IMR-90 (cell line): ENCODE data around the gene DENND10. TPM values are rescaled to one million over a fixed set of nuclear protein-coding genes. Genes with fewer than 3 reads are reported as not detected.

ENCODE experiments used
- ATAC-seq: fragments of 200-7000 bp; cut with Tn5 transposase; 2 replicates; pipeline ENCODE4 v1.9.1; 2020; ENCODE audit warnings: low read depth, mild to moderate bottlenecking, moderate library complexity
- BruUV-seq: library from RNA; stranded (reverse); fragments of 400-500 nt; replicated peaks from 2 replicates; lab custom pipeline; 2021; lab: Mats Ljungman, UMichigan
- CTCF ChIA-PET: fragments of 300-600 bp; formaldehyde crosslinking; extraction: SDS; loops from one replicate; lab custom pipeline; 2021; ENCODE audit warnings: antibody characterized with exemption; lab: Yijun Ruan, JAX
- POLR2A ChIA-PET: fragments of 300-600 bp; sonication (Branson Sonifier 250); formaldehyde crosslinking; loops from one replicate; lab custom pipeline; 2022; ENCODE audit warnings: antibody characterized with exemption; ENCODE audit not compliant: unreplicated experiment; lab: Charles Lee
- DNase-seq: peaks from one replicate; pipeline ENCODE4 v3.0.0; 2013
- H2AFZ ChIP-seq: replicated peaks from 2 replicates; pipeline ENCODE3; 2013; ENCODE audit warnings: low read length, mild to moderate bottlenecking; ENCODE audit not compliant: poor library complexity
- H2AK5ac ChIP-seq: 2 replicates; pipeline ENCODE4 v1.6.1; 2013; ENCODE audit warnings: low read depth, low read length, inconsistent platforms
- H2AK9ac ChIP-seq: replicated peaks from 2 replicates; pipeline ENCODE3; 2013; ENCODE audit warnings: mild to moderate bottlenecking, low read depth, low read length, moderate library complexity; ENCODE audit not compliant: poor library complexity
- H2BK120ac ChIP-seq: 2 replicates; pipeline ENCODE4 v1.6.1; 2013; ENCODE audit warnings: low read depth, low read length, inconsistent platforms
- H2BK15ac ChIP-seq: 3 replicates; pipeline ENCODE4 v1.6.1; 2013; ENCODE audit warnings: low read depth, low read length, inconsistent platforms
- H2BK20ac ChIP-seq: 2 replicates; pipeline ENCODE4 v1.6.1; 2013; ENCODE audit warnings: low read depth, mild to moderate bottlenecking, inconsistent platforms, low read length, moderate library complexity
- H2BK5ac ChIP-seq: 2 replicates; pipeline ENCODE4 v1.6.1; 2013; ENCODE audit warnings: mild to moderate bottlenecking, low read depth, low read length, inconsistent platforms; ENCODE audit not compliant: poor library complexity, severe bottlenecking
- H3K14ac ChIP-seq: replicated peaks from 2 replicates; pipeline ENCODE4 v1.6.1; 2013; ENCODE audit warnings: low read depth, low read length, inconsistent platforms
- H3K18ac ChIP-seq: 2 replicates; pipeline ENCODE4 v1.6.1; 2013; ENCODE audit warnings: low read depth, low read length, control low read depth
- H3K23ac ChIP-seq: 2 replicates; pipeline ENCODE4 v1.6.1; 2013; ENCODE audit warnings: low read depth, low read length, inconsistent platforms
- H3K27ac ChIP-seq: 2 replicates; pipeline ENCODE4 v1.5.1; 2013; ENCODE audit warnings: mild to moderate bottlenecking, control low read depth, low read length; ENCODE audit not compliant: insufficient read depth
- H3K27me3 ChIP-seq: 2 replicates; pipeline ENCODE4 v1.6.1; 2013; ENCODE audit warnings: low read length; ENCODE audit not compliant: control insufficient read depth, insufficient read depth
- H3K36me3 ChIP-seq: 2 replicates; pipeline ENCODE4 v1.6.1; 2013; ENCODE audit warnings: low read length, mixed read lengths; ENCODE audit not compliant: control insufficient read depth, insufficient read depth
- H3K4ac ChIP-seq: 2 replicates; pipeline ENCODE4 v1.6.1; 2013; ENCODE audit warnings: low read depth, low read length, inconsistent platforms
- H3K4me1 ChIP-seq: 2 replicates; pipeline ENCODE4 v1.6.1; 2013; ENCODE audit warnings: low read length, mixed read lengths; ENCODE audit not compliant: control insufficient read depth, insufficient read depth
- H3K4me2 ChIP-seq: 2 replicates; pipeline ENCODE4 v1.6.1; 2013; ENCODE audit warnings: low read depth, mild to moderate bottlenecking, control low read depth, low read length, moderate library complexity
- H3K4me3 ChIP-seq: 2 replicates; pipeline ENCODE4 v1.5.1; 2013; ENCODE audit warnings: low read depth, mild to moderate bottlenecking, control low read depth, low read length, moderate library complexity; ENCODE audit not compliant: insufficient read depth
- H3K56ac ChIP-seq: 2 replicates; pipeline ENCODE4 v1.6.1; 2013; ENCODE audit warnings: low read length, inconsistent platforms; ENCODE audit not compliant: insufficient read depth; ENCODE audit errors: extremely low read depth
- H3K79me1 ChIP-seq, 2 experiments: 2 replicates each; pipeline ENCODE4 v1.6.1; 2013; ENCODE audit warnings: low read length in 2 of 2, inconsistent platforms in 1 of 2, low read depth in 1 of 2
- H3K9ac ChIP-seq: 2 replicates; pipeline ENCODE4 v1.6.1; 2013; ENCODE audit warnings: low read depth, low read length, control low read depth
- H3K9me1 ChIP-seq: 2 replicates; pipeline ENCODE4 v1.6.1; 2013; ENCODE audit warnings: low read length, inconsistent platforms; ENCODE audit not compliant: insufficient read depth
- H3K9me3 ChIP-seq: 2 replicates; pipeline ENCODE4 v1.6.1; 2013; ENCODE audit warnings: low read length; ENCODE audit not compliant: control insufficient read depth, insufficient read depth
- H4K20me1 ChIP-seq: 2 replicates; pipeline ENCODE4 v1.6.1; 2013; ENCODE audit warnings: low read length, inconsistent platforms; ENCODE audit not compliant: insufficient read depth
- H4K5ac ChIP-seq: 2 replicates; pipeline ENCODE4 v1.6.1; 2013; ENCODE audit warnings: mild to moderate bottlenecking, low read depth, low read length, control low read depth
- H4K8ac ChIP-seq, 2 experiments: 2 replicates each; pipeline ENCODE4 v1.6.1; 2013; ENCODE audit warnings: low read depth in 2 of 2, low read length in 2 of 2, control low read depth in 1 of 2, inconsistent platforms in 1 of 2
- H4K91ac ChIP-seq: 2 replicates; pipeline ENCODE4 v1.6.1; 2013; ENCODE audit warnings: low read depth, low read length, inconsistent platforms; ENCODE audit not compliant: insufficient read depth
- CEBPB ChIP-seq: IDR thresholded peaks from 2 replicates; pipeline ENCODE4 v1.6.1; 2012; ENCODE audit warnings: low read depth, low read length, improper control_type of control experiment
- FOS ChIP-seq: fragments of 150-350 bp; IDR thresholded peaks from 2 replicates; pipeline ENCODE4 v1.6.1; 2016; ENCODE audit warnings: low read depth, low read length
- RAD21 ChIP-seq: IDR thresholded peaks from 2 replicates; pipeline ENCODE4 v1.6.1; 2012; ENCODE audit warnings: low read length, improper control_type of control experiment
- RFX5 ChIP-seq: IDR thresholded peaks from 2 replicates; pipeline ENCODE4 v1.8.0; 2012; ENCODE audit warnings: low read depth, mild to moderate bottlenecking, low read length, moderate library complexity
- SMC3 ChIP-seq: fragments of 150-350 bp; IDR thresholded peaks from 2 replicates; pipeline ENCODE4 v1.6.1; 2016; ENCODE audit warnings: low read depth, mild to moderate bottlenecking, antibody characterized with exemption, low read length, moderate library complexity
- WGBS, 2 experiments: methylation state at CpG; one replicate each; pipeline versions ENCODE4 v1.1.5 to v1.1.7; 2013; ENCODE audit warnings: missing lambda C conversion rate in 2 of 2; ENCODE audit not compliant: insufficient read length in 1 of 2; ENCODE audit errors: extremely low coverage in 2 of 2; 5-methylcytosine and 5-hydroxymethylcytosine counted together
- dilution Hi-C: fragments of 300-500 bp; cut with HindIII; formaldehyde crosslinking; loops from one replicate; pipeline ENCODE4 v1.14.3; 2018; ENCODE audit warnings: low sequenced_read_pairs; ENCODE audit not compliant: unreplicated experiment
- in situ Hi-C: fragments of 300-500 bp; cut with MboI; formaldehyde crosslinking; loops from 3 replicates; pipeline ENCODE4 v1.14.3; 2019; ENCODE audit warnings: low sequenced_read_pairs, inconsistent platforms, mixed read lengths
- intact Hi-C: fragments of 100-400 bp; cut with micrococcal nuclease; formaldehyde crosslinking; loops from 2 replicates; pipeline ENCODE4 v1.10.0; 2022
- polyA plus RNA-seq, 3 experiments: library from polyadenylated mRNA; depleted of rRNA; stranded (reverse); fragments of >200 nt; gene quantifications; 2 replicates each; pipeline ENCODE4 v1.2.3, GENCODE V29; 2012; ENCODE audit warnings: low replicate concordance in 1 of 3
- total RNA-seq: library from RNA; depleted of rRNA; stranded (reverse); fragments of >200 nt; gene quantifications from 2 replicates; pipeline ENCODE4 v1.2.3, GENCODE V29; 2012
- TF ChIP-seq, protein P1 (sequence below): fragments of 150-350 bp; IDR thresholded peaks from 2 replicates; pipeline ENCODE4 v1.6.1; 2017; ENCODE audit warnings: mild to moderate bottlenecking, antibody characterized with exemption, low read length, low read depth

Gene DENND10
- total and polyA plus RNA-seq, 2 of the 4 experiments (the other 2 are of a cell fraction), result 50.9 to 81.4 TPM

DNA sequence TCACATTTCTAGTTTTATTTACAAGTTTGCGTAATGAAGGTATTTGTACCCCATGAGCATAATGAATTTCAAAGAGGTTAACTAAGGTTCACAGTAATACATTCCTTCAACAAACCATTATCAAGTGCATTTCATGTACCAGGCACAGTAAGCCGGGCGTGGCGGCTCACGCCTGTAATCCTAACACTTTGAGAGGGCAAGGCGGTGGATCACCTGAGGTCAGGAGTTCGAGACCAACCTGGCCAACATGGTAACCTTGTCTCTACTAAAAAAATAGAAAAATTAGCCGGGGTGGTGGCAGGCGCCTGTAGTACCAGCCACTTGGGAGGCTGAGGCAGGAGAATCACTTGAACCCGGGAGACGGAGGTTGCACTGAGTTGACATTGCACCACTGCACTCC lies 19.0 kb upstream of the DENND10 start:
- DNase-seq (no peak), ATAC-seq (no peak)
- no peaks in the 10 kb centered on the region for H3K27me3 ChIP-seq
- no peak overlapping the region for H2BK120ac ChIP-seq
- intact Hi-C loops, result no loop called here
- no peak overlapping the region for H3K14ac ChIP-seq
- H2AFZ ChIP-seq, result no peak overlapping the region
- H3K56ac ChIP-seq, result no peak overlapping the region
- POLR2A ChIA-PET, result no interaction called here
- no peak overlapping the region for H3K27ac ChIP-seq
- no peak overlapping the region for H4K5ac ChIP-seq
- H3K23ac ChIP-seq, result no peak overlapping the region
- H4K8ac ChIP-seq, result no peak overlapping the region
- no peak overlapping the region for H3K9ac ChIP-seq
- H4K20me1 ChIP-seq, result peaks cover 1% of the 10 kb centered on the region
- no peak overlapping the region for H2BK15ac ChIP-seq
- WGBS, 2 experiments, result 95% methylated on average over 6 of the region's 11 CpGs; no CpG with 5 or more reads in 1 of the 2 experiments
- CTCF ChIA-PET, result no interaction called here
- dilution Hi-C loops, result no loop called here
- H2AK5ac ChIP-seq, result no peak overlapping the region
- H3K9me1 ChIP-seq, result peaks cover 4% of the 10 kb centered on the region; the same call in 1 of the 2 replicates
- H4K91ac ChIP-seq, result no peak overlapping the region
- no peak overlapping the region for H3K18ac ChIP-seq
- peaks cover 0 to 6% of the 10 kb centered on the region in 2 experiments; a peak in 1 of 4 replicates for H3K79me1 ChIP-seq
- in situ Hi-C loops, result no loop called here
- no peaks in the 10 kb centered on the region for H3K36me3 ChIP-seq
- no peak overlapping the region for H2BK20ac ChIP-seq
- no peak overlapping the region for H2AK9ac ChIP-seq
- no peaks in the 10 kb centered on the region for H3K9me3 ChIP-seq
- no TSS peak for BruUV-seq
- H2BK5ac ChIP-seq, result no peak overlapping the region
- H3K4me1 ChIP-seq, result 0 out of 2 replicates have a peak, but pooled peaks cover 1% of the 10 kb centered on the region
- no peak overlapping the region for H3K4ac ChIP-seq
- no peak overlapping the region for H3K4me3 ChIP-seq
- no peak overlapping the region for H3K4me2 ChIP-seq
- TF ChIP-seq RFX5 (no peak), FOS (no peak), SMC3 (no peak), RAD21 (no peak), CEBPB (no peak)
- TF ChIP-seq, protein P1, sequence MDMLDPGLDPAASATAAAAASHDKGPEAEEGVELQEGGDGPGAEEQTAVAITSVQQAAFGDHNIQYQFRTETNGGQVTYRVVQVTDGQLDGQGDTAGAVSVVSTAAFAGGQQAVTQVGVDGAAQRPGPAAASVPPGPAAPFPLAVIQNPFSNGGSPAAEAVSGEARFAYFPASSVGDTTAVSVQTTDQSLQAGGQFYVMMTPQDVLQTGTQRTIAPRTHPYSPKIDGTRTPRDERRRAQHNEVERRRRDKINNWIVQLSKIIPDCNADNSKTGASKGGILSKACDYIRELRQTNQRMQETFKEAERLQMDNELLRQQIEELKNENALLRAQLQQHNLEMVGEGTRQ, result no peak
